Heart left ventricle (tissue), 16 donors: ENCODE results near the gene USP2. TPM values are rescaled to one million over a fixed set of nuclear protein-coding genes. Genes with fewer than 3 reads are reported as not detected.

ENCODE experiments used
- ATAC-seq, 4 donors: fragments of 200-7000 bp; cut with Tn5 transposase; one replicate each; pipeline ENCODE4 v1.9.1; 2020 to 2022; ENCODE audit warnings: moderate library complexity in 4 of 4, mild to moderate bottlenecking in 3 of 4, moderate number of reproducible peaks in 1 of 4
- DNase-seq, 5 donors: peaks; one replicate each; pipeline ENCODE4 v3.0.0-alpha.2; 2020
- H3K27ac ChIP-seq, 12 donors: fragments of 200-600 bp; sonication (generic) in 4 of 12; one replicate each; pipeline versions ENCODE4 v1.5.0 to v1.8.0; 2016 to 2022; ENCODE audit warnings: mild to moderate bottlenecking in 2 of 12
- H3K27me3 ChIP-seq, 9 donors: fragments of 200-600 bp; sonication (generic) in 2 of 9; one replicate each; pipeline versions ENCODE4 v1.5.1 to v1.8.0; 2016 to 2022; ENCODE audit warnings: mild to moderate bottlenecking in 3 of 9
- H3K36me3 ChIP-seq, 9 donors: fragments of 200-600 bp; sonication (generic) in 2 of 9; one replicate each; pipeline versions ENCODE4 v1.5.0 to v1.8.0; 2018 to 2022; ENCODE audit warnings: mild to moderate bottlenecking in 2 of 9
- H3K4me1 ChIP-seq, 12 donors: fragments of 200-600 bp; sonication (generic) in 4 of 12; one replicate each; pipeline versions ENCODE4 v1.5.0 to v1.8.0; 2016 to 2022; ENCODE audit warnings: mild to moderate bottlenecking in 3 of 12
- H3K4me3 ChIP-seq, 12 donors: fragments of 200-600 bp; sonication (generic) in 4 of 12; one replicate each; pipeline versions ENCODE4 v1.5.0 to v1.8.0; 2017 to 2022; ENCODE audit warnings: mild to moderate bottlenecking in 9 of 12, moderate library complexity in 4 of 12
- H3K9me3 ChIP-seq, 12 donors: fragments of 200-600 bp; sonication (generic) in 4 of 12; one replicate each; pipeline versions ENCODE4 v1.5.0 to v1.8.0; 2016 to 2022; ENCODE audit warnings: mild to moderate bottlenecking in 1 of 12
- CTCF ChIP-seq, 12 donors: fragments of 200-600 bp; sonication (generic) in 4 of 12; IDR thresholded peaks; one replicate each; pipeline versions ENCODE4 v1.5.0 to v1.8.0; 2018 to 2022; ENCODE audit warnings: antibody characterized with exemption in 12 of 12, mild to moderate bottlenecking in 5 of 12
- POLR2A ChIP-seq, 2 donors: fragments of 450-650 bp; IDR thresholded peaks; one replicate each; pipeline ENCODE4 v1.6.1; 2017; ENCODE audit warnings: antibody characterized with exemption in 2 of 2, mild to moderate bottlenecking in 2 of 2, moderate library complexity in 2 of 2
- WGBS, 4 donors: extraction: QIAGEN DNeasy Blood & Tissue Kit in 2 of 4; methylation state at CpG; one replicate each; pipeline versions ENCODE4 v1.1.5 to v1.1.7; 2013 to 2018; 5-methylcytosine and 5-hydroxymethylcytosine counted together
- intact Hi-C, 10 donors: fragments of 100-400 bp; cut with DNase I; formaldehyde crosslinking; loops; one replicate each; pipeline versions ENCODE4 v1.11.1 to v1.14.2; 2022
- polyA plus RNA-seq, 2 donors: library from polyadenylated mRNA; stranded (reverse); fragments of 200-250 nt; gene quantifications; one replicate each; pipeline ENCODE4 v1.2.3, GENCODE V29; 2013
- total RNA-seq, 9 donors: library from RNA; depleted of rRNA in 2 of 9; stranded (reverse); fragments of >200 nt in 2 of 9; fragmentation: NEBNext Ultra II Directional in 3 of 9; extraction: Animal tissue kit (Norgen Biotek cat#: 25700) in 3 of 9; gene quantifications; one replicate each; pipeline versions ENCODE4 v1.1.0 to v1.2.4, GENCODE V29; 2016 to 2023
- donor health status: ischemic (EF 13 %, LVEDD 7.1; RV severe dilation, severe dysfunction).
- donor health status: healthy with polysubstance abuse.
- donor health status: DM: no; HTN: yes; CAD: no.
- donor health status: DM: no; HTN: no; CAD: no.
- donor health status: ischemic (EF 25% LVEDD 6.9; RV normal size, moderate dysfunction).
- donor health status: ischemic (EF 25% LVEDD 5.7; RV mildly dilated, moderate dysfunction).
- donor health status: healthy.
- donor health status: DM: yes; HTN: yes; CAD: no.
- donor health status: ischemic (EF 35%, LVEDD 5.7; RV mildly dilated, moderate dysfunction).
- donor health status: nonischemic (EF 11% LVEDD 7.7; RV severe dilation, severe dysfunction).
- donor health status: DM: yes; HTN: yes; CAD: no.
- donor health status: PGD.
- donor health status: ischemic (EF 29% LVEDD 5.4; RV normal size, mild dysfunction).
- donor health status: nonischemic (EF 23%, LVEDD 6.1; RV moderate dilation, normal function).

Gene USP2
- total and polyA plus RNA-seq, 11 donors: 53.7 to 138 (median 108) TPM

GRCh38 chr11:119332111-119332765 is 49.3 kb downstream of the USP2 start:
- Histone ChIP-seq H3K4me1 (peaks cover 3 to 27% (median 16%) of the 10 kb centered on the region in 12 donors), H3K27me3 (no peaks in the 10 kb centered on the region), H3K9me3 (no peaks in the 10 kb centered on the region), H3K4me3 (no peak overlapping the region), H3K36me3 (peaks cover 0 to 10% (median 5%) of the 10 kb centered on the region in 9 donors), H3K27ac (no peak overlapping the region)
- 79 to 81% (median 80%) methylated on average over 4 of the region's 4 CpGs for WGBS, 4 donors
- TF ChIP-seq POLR2A (IDR thresholded peaks at IDR 0.05): no peak
- DNase-seq (no peak), ATAC-seq (no peak)
- intact Hi-C loops: loop anchor here in 2 of 10 donors (10.0 kb wide), 2 partner anchors 187 to 227 kb away; partner anchors contain the start of genes ABCG4 (in 1 of the 2), C2CD2L (in 1 of the 2) and DPAGT1 (in 1 of the 2)

GRCh38 chr11:119330237-119330636 is 51.3 kb downstream of the USP2 start:
- DNase-seq (no peak), ATAC-seq (no peak)
- H3K36me3 ChIP-seq: no peaks in the 10 kb centered on the region
- no peak overlapping the region for H3K4me3 ChIP-seq
- TF ChIP-seq POLR2A (IDR thresholded peaks at IDR 0.05): no peak
- no peak for TF ChIP-seq CTCF (IDR thresholded peaks at IDR 0.05)
- H3K9me3 ChIP-seq: no peaks in the 10 kb centered on the region
- intact Hi-C loops: loop anchor here in 2 of 10 donors (10.0 kb wide), 2 partner anchors 185 to 225 kb away; partner anchors contain the start of genes ABCG4 (in 1 of the 2), C2CD2L (in 1 of the 2) and DPAGT1 (in 1 of the 2)
- 41 to 60% (median 47%) methylated on average over 1 of the region's 1 CpG for WGBS, 4 donors
- H3K4me1 ChIP-seq: peaks cover 3 to 13% (median 7%) of the 10 kb centered on the region in 12 donors
- H3K27me3 ChIP-seq: no peaks in the 10 kb centered on the region
- H3K27ac ChIP-seq: no peak overlapping the region

- ATAC-seq: no peak
- H3K27me3 ChIP-seq: no peaks in the 10 kb centered on the region
- H3K4me3 ChIP-seq: no peak overlapping the region
- intact Hi-C loops: loop anchor here in 1 of 10 donors (10.0 kb wide), 1 partner anchor 125 kb away; the partner anchor contains the start of gene CBL
- H3K36me3 ChIP-seq: no peaks in the 10 kb centered on the region
- peaks cover 0 to 7% (median 1%) of the 10 kb centered on the region in 12 donors for H3K4me1 ChIP-seq
- TF ChIP-seq POLR2A (IDR thresholded peaks at IDR 0.05) (no peak), CTCF (IDR thresholded peaks at IDR 0.05) (no peak)
- no peak for DNase-seq
- no peak overlapping the region for H3K27ac ChIP-seq
- 68 to 83% (median 71%) methylated on average over 2 of the region's 2 CpGs for WGBS, 4 donors
- H3K9me3 ChIP-seq: no peaks in the 10 kb centered on the region
Observed at GRCh38 chr11:119329320-119329719, 52.2 kb downstream of the USP2 start.

DNA sequence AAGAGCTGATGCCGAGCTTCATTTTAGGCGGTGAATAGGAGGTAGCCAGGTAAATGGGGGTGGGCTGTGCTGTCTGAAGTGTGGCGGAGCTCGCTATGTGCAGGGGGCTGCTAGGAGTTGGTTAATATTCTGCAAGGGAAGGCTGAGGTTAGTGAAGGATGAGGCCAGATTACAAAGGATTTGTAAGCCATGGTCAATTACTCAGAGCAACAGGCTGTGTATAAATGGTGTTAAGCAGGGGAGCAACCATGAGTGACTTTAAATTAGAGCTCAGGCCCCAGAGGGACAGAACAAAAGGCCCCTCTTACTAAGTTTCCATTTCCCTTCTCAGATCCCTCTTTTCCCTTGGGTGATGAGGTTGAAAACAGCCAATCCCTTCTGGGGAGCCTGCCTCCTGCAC is 57.3 kb downstream of the USP2 start:
- Histone ChIP-seq H3K9me3 (no peaks in the 10 kb centered on the region), H3K4me1 (peaks cover 0 to 47% (median 30%) of the 10 kb centered on the region in 12 donors), H3K36me3 (no peaks in the 10 kb centered on the region), H3K27ac (peak overlapping the region in 1 of 12 donors; percentile 48), H3K4me3 (no peak overlapping the region), H3K27me3 (peaks cover 0 to 11% (median 0%) of the 10 kb centered on the region in 9 donors)
- DNase-seq (no peak), ATAC-seq (no peak)
- no peak for TF ChIP-seq CTCF (IDR thresholded peaks at IDR 0.05)
- TF ChIP-seq POLR2A (IDR thresholded peaks at IDR 0.05): no peak
- intact Hi-C loops: loop anchor here in 7 of 10 donors (5.0 to 10.0 kb wide), 3 partner anchors 117 to 122 kb away; partner anchors contain the start of gene CBL (in 6 of the 7)
- WGBS, 4 donors: 58 to 70% (median 64%) methylated on average over 4 of the region's 4 CpGs
